HL-60 (cell line): ENCODE measurements around the gene FCRL4.

Experiments
- GABPA ChIP-seq: IDR thresholded peaks from 2 replicates; pipeline ENCODE4 v1.6.1; 2012; ENCODE audit warnings: low read depth
- POLR2AphosphoS5 ChIP-seq: IDR thresholded peaks from 2 replicates; pipeline ENCODE4 v1.6.1; 2012; ENCODE audit warnings: low read depth
- TF ChIP-seq, protein P1 (sequence below): IDR thresholded peaks from one replicate; pipeline ENCODE4 v1.5.1; 2011; ENCODE audit warnings: low read length, control low read depth, inconsistent platforms; ENCODE audit not compliant: insufficient read depth

DNA sequence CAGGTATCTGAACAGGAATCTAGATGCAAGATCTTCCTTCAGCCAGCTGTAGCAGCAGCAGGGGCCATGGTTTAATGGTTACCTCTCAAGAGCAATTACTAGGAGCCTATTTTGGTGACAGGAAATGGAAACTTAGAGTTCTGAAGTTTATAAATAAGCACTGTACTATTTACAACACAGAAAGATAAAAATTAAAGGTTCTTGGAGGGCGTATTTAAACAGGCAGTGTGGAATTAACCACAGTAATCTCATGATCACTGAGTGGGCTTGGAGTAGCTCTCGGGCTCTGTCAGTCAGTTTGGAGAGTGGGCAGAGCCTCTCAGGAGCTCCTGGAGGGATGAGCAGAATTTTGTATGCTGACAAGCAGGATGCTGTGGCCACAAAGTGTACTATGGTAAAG lies 35.4 kb downstream of the FCRL4 start:
- TF ChIP-seq POLR2AphosphoS5 (no peak), GABPA (no peak)
- TF ChIP-seq, protein P1, sequence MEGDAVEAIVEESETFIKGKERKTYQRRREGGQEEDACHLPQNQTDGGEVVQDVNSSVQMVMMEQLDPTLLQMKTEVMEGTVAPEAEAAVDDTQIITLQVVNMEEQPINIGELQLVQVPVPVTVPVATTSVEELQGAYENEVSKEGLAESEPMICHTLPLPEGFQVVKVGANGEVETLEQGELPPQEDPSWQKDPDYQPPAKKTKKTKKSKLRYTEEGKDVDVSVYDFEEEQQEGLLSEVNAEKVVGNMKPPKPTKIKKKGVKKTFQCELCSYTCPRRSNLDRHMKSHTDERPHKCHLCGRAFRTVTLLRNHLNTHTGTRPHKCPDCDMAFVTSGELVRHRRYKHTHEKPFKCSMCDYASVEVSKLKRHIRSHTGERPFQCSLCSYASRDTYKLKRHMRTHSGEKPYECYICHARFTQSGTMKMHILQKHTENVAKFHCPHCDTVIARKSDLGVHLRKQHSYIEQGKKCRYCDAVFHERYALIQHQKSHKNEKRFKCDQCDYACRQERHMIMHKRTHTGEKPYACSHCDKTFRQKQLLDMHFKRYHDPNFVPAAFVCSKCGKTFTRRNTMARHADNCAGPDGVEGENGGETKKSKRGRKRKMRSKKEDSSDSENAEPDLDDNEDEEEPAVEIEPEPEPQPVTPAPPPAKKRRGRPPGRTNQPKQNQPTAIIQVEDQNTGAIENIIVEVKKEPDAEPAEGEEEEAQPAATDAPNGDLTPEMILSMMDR = no peak
